KMS-11 (cell line): ENCODE measurements around the gene ACOT11.

Experiments used
- H2AFZ ChIP-seq: fragments of 200-600 bp; sonication (generic); 2 replicates; pipeline ENCODE4 v1.6.1; 2016; ENCODE audit warnings: antibody characterized with exemption, mixed run types, low read depth
- H3K27ac ChIP-seq: fragments of 200-600 bp; sonication (generic); 2 replicates; pipeline ENCODE4 v1.6.1; 2016; ENCODE audit warnings: mild to moderate bottlenecking, mixed run types
- H3K27me3 ChIP-seq: fragments of 200-600 bp; sonication (generic); 2 replicates; pipeline ENCODE4 v1.6.1; 2017; ENCODE audit warnings: mild to moderate bottlenecking, low read depth, mixed run types, moderate library complexity; ENCODE audit not compliant: insufficient read depth
- H3K36me3 ChIP-seq: fragments of 200-600 bp; sonication (generic); 2 replicates; pipeline ENCODE4 v1.6.1; 2017; ENCODE audit warnings: mild to moderate bottlenecking, mixed run types; ENCODE audit not compliant: insufficient read depth
- H3K4me1 ChIP-seq: fragments of 200-600 bp; sonication (generic); 2 replicates; pipeline ENCODE4 v1.6.1; 2016; ENCODE audit warnings: mild to moderate bottlenecking, low read depth, mixed run types; ENCODE audit not compliant: poor library complexity, severe bottlenecking
- H3K4me2 ChIP-seq: fragments of 200-600 bp; sonication (generic); 2 replicates; pipeline ENCODE4 v1.7.0; 2016; ENCODE audit warnings: mild to moderate bottlenecking, mixed run types
- H3K4me3 ChIP-seq: fragments of 200-600 bp; sonication (generic); IDR thresholded peaks from 2 replicates; pipeline ENCODE4 v1.6.1; 2017; ENCODE audit warnings: low read depth, low read length, mixed read lengths; ENCODE audit not compliant: insufficient read depth
- H3K79me2 ChIP-seq: fragments of 200-600 bp; sonication (generic); 2 replicates; pipeline ENCODE4 v1.6.1; 2016; ENCODE audit warnings: low read depth, mixed run types; ENCODE audit not compliant: insufficient read depth
- H3K9ac ChIP-seq: fragments of 200-600 bp; sonication (generic); 2 replicates; pipeline ENCODE4 v1.6.1; 2016; ENCODE audit warnings: mild to moderate bottlenecking, mixed run types
- H4K20me1 ChIP-seq: fragments of 200-600 bp; sonication (generic); 2 replicates; pipeline ENCODE4 v1.6.1; 2016; ENCODE audit warnings: mild to moderate bottlenecking, mixed run types; ENCODE audit not compliant: insufficient read depth
- CTCF ChIP-seq: fragments of 200-600 bp; sonication (generic); conservative IDR thresholded peaks from 2 replicates; pipeline ENCODE4 v1.6.1; 2017; ENCODE audit warnings: low read depth, mild to moderate bottlenecking, antibody characterized with exemption, low read length, moderate library complexity, mixed read lengths

ACOT11 gene

DNA sequence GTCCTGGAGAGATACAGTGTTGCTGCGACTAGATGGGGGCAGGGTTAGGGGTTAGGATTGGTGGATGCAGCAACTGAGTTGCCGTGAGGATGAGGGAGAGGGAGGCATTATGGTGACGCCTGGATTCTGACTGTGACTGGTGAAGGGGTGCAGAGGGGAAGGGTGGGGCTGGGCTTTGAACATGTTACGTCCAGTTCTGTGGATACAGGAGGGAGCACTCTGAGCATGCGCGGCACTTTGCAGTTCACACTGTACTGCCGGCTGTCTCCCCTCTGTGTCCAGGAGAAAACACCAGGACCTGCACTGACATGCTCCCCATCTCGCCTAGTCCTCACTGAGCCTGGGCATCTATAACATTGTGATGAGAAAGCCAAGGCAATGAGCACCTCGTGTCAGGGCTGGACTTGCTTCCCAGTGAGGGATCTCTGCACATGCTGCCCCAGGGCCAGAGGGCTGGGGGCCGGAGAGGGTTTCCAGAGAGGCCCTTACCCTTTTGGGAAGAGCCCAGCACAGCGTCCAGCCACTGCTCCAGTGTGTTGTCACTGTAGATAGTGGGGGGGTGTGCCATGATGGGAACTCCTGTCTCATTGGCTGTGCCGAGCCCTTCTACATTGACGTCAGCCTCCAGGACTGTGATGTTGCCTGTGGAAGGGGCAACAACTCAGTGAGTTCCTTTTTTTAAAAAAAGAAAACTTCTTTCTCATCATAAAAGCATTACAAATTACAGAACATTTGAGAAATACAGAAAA is 67.7 kb downstream of the ACOT11 start:
- Histone ChIP-seq H3K79me2 (no peaks in the 10 kb centered on the region), H4K20me1 (no peaks in the 10 kb centered on the region), H2AFZ (no peak overlapping the region), H3K27me3 (no peaks in the 10 kb centered on the region), H3K4me1 (no peaks in the 10 kb centered on the region), H3K36me3 (no peaks in the 10 kb centered on the region), H3K4me3 (no peak overlapping the region), H3K27ac (no peak overlapping the region), H3K4me2 (no peak overlapping the region), H3K9ac (no peak overlapping the region)
- TF ChIP-seq CTCF: no peak

DNA sequence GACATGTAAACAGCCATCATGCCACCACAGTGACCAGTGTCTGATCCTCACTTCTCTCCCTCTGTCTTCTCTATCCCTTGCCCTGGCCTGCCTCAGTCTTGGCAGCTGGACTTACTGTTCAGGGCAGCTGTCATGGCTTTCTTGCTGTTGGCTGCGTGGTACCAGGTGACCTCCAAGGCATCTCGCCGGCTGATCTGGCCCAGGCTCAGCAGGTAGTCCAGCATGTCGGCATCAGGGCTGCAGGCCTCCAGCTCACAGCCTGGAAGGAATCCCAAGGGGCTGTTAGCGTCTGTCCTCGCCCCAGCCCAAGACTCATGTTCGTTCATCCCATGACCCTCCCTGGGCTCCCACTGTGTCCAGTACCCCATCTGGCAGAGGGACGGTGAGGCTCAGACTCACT is 71.7 kb downstream of the ACOT11 start:
- H3K27me3 ChIP-seq: no peaks in the 10 kb centered on the region
- H4K20me1 ChIP-seq: no peaks in the 10 kb centered on the region
- H3K4me2 ChIP-seq: no peak overlapping the region
- H3K36me3 ChIP-seq: no peaks in the 10 kb centered on the region
- no peak for TF ChIP-seq CTCF
- H3K9ac ChIP-seq: no peak overlapping the region
- H3K27ac ChIP-seq: no peak overlapping the region
- no peak overlapping the region for H3K4me3 ChIP-seq
- H2AFZ ChIP-seq: no peak overlapping the region
- H3K4me1 ChIP-seq: no peaks in the 10 kb centered on the region
- H3K79me2 ChIP-seq: no peaks in the 10 kb centered on the region

DNA sequence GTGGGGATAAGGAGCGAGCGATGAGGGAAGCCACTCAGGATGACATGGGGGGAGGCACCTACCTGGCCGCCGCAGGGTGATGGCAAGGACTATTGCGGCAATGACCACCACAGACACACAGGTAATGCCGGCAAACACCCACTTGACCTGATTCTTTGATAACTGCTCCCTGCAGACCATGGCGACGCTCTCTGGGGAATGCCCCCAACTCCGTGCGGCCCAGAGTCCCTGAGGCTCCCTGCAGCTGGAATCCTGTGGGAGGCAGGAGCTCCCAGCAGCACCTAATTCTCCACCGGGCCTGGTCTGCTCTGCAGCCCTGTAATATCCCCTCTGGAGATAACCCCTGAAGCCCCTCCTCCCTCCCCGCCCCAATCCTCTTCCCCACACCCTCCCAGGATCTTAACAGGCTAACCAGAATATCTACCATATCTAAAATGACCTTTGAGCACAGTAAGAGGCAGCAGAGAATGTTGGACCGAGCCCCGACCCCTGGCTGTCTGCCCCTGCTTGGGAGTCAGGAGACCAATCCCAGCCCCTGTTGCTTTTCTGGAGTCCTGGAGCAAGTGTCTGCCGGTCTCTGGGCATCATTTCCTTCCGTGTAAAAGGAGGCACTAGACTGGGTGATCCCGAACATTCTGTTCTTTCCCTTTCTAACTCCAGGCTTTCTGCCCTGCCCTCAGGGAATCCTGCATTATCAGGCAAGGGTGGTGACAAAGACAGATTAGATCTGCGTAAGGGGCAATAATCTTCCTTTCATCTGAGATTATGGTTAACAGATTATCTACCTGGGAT is 75.4 kb downstream of the ACOT11 start, which contains the start of gene FAM151A:
TSS of gene FAM151A (minus strand) at position 310 of the 792 bp plus-strand sequence. CDS start at position 180, 130 bp downstream.
- no peak within 1 kb of the TSS for H3K9ac ChIP-seq
- H3K79me2 ChIP-seq: no peaks in the 10 kb centered on the region
- H3K27ac ChIP-seq: no peak within 1 kb of the TSS
- no peak within 1 kb of the TSS for H3K4me3 ChIP-seq
- H3K4me1 ChIP-seq: no peaks in the 10 kb centered on the region
- TF ChIP-seq CTCF: no peak
- H3K36me3 ChIP-seq: no peaks in the 10 kb centered on the region
- no peak within 1 kb of the TSS for H3K4me2 ChIP-seq
- no peaks in the 10 kb centered on the region for H3K27me3 ChIP-seq
- no peaks in the 10 kb centered on the region for H4K20me1 ChIP-seq
- no peak within 1 kb of the TSS for H2AFZ ChIP-seq

- Histone ChIP-seq H3K4me1 (no peaks in the 10 kb centered on the region), H2AFZ (no peak overlapping the region), H3K36me3 (no peaks in the 10 kb centered on the region), H4K20me1 (no peaks in the 10 kb centered on the region), H3K27me3 (no peaks in the 10 kb centered on the region), H3K9ac (no peak overlapping the region), H3K79me2 (no peaks in the 10 kb centered on the region), H3K4me3 (no peak overlapping the region), H3K4me2 (no peak overlapping the region), H3K27ac (no peak overlapping the region)
- no peak for TF ChIP-seq CTCF
These were observed 76.7 kb downstream of the ACOT11 start for GRCh38 chr1:54624466-54625464.
